GM12874 (cell line): ENCODE results near the gene GRIP1.

Experiments used
- TF ChIP-seq, protein P1 (sequence below): IDR thresholded peaks from 2 replicates; pipeline ENCODE4 v1.5.1; 2011; ENCODE audit warnings: low read depth, mild to moderate bottlenecking, control low read depth, low read length, moderate library complexity; ENCODE audit not compliant: insufficient read depth

GRIP1 gene

DNA sequence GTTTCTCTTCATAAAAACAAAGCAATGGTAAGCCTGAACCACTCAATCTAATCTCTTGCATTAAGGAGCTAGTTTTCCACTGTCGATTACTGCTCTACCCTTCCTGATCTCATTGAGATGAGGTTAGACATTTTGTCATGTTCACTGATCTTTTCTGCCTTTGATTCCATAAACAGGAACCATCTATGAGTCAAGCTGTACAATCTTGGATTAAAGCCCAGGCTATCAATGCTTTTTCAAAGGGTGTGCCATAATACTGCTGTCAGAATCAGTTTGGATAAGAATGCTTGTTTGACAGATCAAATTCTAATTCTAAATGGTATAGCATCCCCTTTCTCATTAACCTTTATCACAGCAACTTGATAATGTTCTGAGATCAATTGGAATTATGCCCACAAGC, 16.1 kb downstream of the GRIP1 start:
- TF ChIP-seq, protein P1, sequence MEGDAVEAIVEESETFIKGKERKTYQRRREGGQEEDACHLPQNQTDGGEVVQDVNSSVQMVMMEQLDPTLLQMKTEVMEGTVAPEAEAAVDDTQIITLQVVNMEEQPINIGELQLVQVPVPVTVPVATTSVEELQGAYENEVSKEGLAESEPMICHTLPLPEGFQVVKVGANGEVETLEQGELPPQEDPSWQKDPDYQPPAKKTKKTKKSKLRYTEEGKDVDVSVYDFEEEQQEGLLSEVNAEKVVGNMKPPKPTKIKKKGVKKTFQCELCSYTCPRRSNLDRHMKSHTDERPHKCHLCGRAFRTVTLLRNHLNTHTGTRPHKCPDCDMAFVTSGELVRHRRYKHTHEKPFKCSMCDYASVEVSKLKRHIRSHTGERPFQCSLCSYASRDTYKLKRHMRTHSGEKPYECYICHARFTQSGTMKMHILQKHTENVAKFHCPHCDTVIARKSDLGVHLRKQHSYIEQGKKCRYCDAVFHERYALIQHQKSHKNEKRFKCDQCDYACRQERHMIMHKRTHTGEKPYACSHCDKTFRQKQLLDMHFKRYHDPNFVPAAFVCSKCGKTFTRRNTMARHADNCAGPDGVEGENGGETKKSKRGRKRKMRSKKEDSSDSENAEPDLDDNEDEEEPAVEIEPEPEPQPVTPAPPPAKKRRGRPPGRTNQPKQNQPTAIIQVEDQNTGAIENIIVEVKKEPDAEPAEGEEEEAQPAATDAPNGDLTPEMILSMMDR: no peak

GRCh38 chr12:66662179-66662578, 16.7 kb downstream of the GRIP1 start:
- TF ChIP-seq, protein P1: no peak

GRCh38 chr12:66661357-66661756, 17.5 kb downstream of the GRIP1 start:
- TF ChIP-seq, protein P1: no peak

DNA sequence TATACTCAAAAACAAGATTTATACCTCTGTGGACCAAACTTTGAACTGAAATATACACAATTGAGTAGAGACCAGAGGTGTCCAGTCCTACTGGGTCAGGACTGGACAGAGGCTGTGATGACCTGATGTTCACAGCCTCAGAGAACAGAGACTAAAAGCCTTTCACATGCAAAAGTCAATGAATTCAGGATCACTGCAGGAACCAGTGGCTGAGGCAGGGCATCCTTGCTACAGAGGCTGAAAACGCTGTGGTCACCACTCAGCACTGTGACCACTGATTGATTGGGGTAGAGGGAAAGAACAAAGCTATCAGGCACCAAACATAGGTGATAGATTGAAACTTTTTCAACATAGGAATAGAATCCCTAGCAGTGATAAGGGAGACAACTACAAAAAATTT, 25.1 kb downstream of the GRIP1 start:
- TF ChIP-seq, protein P1: no peak

- TF ChIP-seq, protein P1: no peak
These were observed 30.7 kb downstream of the GRIP1 start for GRCh38 chr12:66648033-66648735.

- TF ChIP-seq, protein P1: no peak
These were observed 31.7 kb downstream of the GRIP1 start for GRCh38 chr12:66647034-66647691.

- TF ChIP-seq, protein P1: no peak
These were observed 34.7 kb downstream of the GRIP1 start for GRCh38 chr12:66644151-66644550.
